NCI-H524 treated with DMSO at 0.1 percent for 48 hours (cell line): ENCODE measurements around the gene PARK7.
"Not testable (repeated sequence)": the region's sequence is repeated elsewhere in the genome, so short reads cannot be mapped to it uniquely, and the experiment has no call there.

Source experiments
- DNase-seq: peaks from one replicate; lab custom pipeline; 2025; lab: John Stamatoyannopoulos, UW

PARK7 gene

DNA sequence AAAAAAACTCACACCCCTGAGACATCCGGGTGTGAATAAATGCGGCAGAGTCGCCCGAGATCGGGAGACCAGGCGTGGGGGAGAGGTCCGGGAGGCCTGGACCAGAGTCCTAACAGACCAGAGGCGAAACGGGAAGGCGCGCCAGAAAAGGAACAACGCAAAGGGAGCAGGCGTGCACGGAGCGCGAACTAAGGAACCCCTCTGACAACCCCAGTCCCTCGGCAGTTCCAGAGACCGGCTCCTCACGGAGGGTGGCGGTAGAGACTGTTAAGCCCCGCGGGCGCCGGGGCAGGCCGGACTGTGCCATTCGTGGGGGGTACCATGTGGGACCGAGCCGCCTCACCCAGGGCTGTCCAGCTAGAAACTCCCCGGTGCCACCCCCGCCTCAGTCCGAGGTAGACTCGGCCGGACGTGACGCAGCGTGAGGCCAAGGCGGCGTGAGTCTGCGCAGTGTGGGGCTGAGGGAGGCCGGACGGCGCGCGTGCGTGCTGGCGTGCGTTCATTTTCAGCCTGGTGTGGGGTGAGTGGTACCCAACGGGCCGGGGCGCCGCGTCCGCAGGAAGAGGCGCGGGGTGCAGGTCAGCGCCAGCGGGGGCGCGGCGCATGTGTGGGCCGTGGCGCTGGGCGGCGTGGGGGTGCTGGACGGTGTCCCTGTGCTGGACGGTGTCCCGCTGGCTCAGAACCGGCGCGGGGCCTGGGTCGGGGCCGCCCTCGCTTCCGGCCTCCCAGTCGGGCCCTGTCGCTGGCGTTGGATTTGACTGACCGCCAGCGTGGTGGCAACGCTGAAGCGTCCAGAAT, at the start of gene PARK7:
PARK7 (plus strand) TSS at position 496 of the 798 bp plus-strand sequence. CDS start 1,075 bp downstream, outside the sequence.
- DNase-seq, result peak; percentile 89

GRCh38 chr1:7912145-7912544, 49.4 kb upstream of the PARK7 start:
- no peak for DNase-seq

DNA sequence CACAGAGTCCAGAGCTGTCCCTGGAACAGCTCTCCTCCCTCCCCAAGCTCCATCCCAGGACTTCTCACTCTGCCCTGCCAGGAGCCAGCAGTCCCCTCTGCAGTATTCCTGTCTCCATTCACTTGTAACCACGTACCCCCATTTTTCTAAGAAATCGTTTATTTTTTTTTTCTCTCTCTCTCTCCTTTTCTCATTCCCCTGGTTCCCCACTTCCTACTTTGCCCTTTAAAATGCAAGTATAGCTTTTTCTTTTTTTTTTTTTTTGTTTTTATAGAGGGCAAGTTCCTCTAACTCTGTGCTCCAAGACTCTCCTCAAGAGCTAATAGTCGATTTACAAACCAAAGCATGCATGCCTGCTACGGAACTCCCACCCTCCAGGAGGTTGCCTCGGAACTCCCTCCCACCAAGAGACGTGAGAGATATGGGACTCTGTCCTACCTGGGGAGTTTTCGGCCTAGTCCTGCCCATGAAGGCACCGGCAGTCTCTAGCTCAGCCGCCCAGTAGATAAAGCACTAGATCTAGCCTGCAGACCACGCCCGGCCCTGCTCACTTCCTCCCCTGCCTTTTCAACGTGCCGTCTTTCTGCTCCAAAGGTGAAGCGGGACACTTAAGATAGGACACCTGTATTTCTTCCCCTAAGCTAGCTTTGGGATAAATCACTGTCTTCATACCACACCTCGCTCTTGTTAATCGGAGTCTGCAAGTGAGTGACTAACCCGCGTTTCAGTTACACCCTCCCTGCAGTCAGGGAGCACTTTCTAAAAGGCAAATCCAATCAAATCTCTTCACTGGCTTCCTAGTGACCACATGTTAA, 48.6 kb upstream of the PARK7 start:
- no peak for DNase-seq

DNA sequence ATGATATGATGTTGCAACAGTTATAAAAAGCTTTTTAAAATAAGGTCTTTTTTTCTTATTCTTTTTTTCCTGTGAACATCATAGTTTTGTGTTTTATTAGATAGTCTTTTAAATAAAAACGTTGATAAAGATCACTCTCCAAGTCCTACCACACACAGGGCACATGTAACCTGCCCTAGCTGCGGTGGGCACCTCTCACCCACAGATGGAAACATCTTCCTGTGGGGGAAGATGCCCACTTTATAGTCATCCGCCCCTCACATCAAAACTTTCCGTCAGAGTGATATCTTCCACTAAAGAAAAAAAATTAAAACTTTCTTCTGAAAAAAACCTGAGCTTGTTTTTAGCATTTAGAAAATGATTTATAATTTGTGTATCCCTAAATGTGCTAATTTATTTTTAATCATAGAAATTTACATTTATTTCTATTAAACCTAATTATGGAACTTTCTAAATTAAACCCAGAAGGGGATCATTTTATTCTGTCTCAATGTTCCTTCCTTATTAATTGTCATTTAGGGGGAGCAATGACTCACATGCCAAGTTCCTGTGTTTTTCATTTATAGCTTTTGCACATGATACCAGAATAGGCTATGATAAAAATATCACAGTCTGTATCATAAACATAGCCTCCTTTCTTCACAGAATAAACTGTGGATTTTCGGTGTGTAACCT, 45.5 kb upstream of the PARK7 start:
- no peak for DNase-seq

DNA sequence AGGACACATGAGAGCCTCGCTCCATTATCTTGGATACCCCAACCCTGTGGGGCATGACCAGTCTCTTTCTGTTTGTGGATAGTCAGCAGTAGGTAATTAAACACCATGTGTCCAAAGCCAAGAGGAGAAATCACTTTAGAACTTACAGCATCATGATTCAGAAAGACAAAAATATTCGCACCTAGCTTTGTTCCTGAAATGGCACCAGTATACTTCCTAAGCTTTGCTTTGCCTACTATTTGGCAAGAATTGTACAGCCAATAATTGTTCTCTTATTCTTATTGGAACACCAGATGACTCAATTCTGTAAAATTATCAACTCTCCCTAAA, 45.0 kb upstream of the PARK7 start:
- no peak for DNase-seq

DNA sequence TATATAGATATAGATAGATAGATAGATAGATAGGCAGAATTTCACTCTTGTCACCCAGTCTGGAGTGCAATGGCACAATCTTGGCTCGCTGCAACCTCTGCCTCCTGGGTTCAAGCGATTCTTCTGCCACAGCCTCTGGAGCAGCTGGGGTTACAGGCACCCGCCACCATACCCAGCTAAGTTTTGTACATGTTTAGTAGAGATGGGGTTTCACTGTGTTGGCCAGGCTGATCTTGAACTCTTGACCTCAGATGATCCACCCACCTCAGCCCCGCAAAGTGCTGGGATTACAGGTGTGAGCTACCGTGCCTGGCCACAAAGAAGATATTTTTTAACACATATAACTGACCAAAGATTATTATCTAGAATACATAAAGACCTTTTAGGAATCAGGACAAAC, 43.5 kb upstream of the PARK7 start:
- DNase-seq, result not testable (repeated sequence)

DNA sequence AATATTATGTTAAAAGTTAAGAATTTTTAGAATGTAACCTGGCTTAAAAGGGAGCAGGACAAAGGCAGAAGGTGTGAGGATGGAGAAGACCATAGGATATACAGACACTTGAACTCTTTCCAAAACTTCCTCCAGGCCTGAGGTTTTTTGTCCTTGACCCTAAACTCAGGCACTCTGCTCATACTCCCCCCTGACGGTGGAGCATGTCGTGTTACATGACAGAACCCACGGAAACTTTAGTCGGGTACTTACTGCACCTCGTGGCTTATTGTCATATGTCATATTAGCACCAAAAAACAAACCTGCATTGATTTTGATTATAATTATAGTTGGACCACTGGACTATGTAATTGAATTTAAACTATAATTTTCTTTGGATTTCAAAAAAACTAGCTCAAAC, 41.6 kb upstream of the PARK7 start:
- no peak for DNase-seq

- no peak for DNase-seq
Measured at GRCh38 chr1:7921796-7922195, 39.7 kb upstream of the PARK7 start.

GRCh38 chr1:7922301-7922700, 39.2 kb upstream of the PARK7 start:
- no peak for DNase-seq

- DNase-seq, result not testable (repeated sequence)
Measured at GRCh38 chr1:7927061-7927460, 34.5 kb upstream of the PARK7 start.

GRCh38 chr1:7928247-7928646, 33.3 kb upstream of the PARK7 start:
- DNase-seq, result no peak

DNA sequence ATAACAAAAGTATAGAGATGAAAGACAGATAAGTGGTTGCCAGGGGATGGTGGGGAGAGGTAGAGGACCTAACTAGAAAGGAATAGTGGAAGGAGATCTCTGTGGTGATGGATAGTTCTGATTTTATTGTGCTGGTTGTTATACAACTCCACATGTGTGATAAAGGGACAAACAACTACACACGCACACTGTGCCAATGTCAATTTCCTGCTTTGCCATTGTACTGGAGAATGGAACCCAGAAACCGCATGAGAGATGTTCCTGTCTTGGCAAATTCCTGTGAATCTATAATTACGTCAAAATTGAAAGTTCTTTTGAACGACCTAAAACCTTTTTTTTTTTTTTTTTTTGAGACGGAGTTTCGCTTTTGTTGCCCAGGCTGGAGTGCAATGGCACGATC, 31.9 kb upstream of the PARK7 start:
- no peak for DNase-seq

DNA sequence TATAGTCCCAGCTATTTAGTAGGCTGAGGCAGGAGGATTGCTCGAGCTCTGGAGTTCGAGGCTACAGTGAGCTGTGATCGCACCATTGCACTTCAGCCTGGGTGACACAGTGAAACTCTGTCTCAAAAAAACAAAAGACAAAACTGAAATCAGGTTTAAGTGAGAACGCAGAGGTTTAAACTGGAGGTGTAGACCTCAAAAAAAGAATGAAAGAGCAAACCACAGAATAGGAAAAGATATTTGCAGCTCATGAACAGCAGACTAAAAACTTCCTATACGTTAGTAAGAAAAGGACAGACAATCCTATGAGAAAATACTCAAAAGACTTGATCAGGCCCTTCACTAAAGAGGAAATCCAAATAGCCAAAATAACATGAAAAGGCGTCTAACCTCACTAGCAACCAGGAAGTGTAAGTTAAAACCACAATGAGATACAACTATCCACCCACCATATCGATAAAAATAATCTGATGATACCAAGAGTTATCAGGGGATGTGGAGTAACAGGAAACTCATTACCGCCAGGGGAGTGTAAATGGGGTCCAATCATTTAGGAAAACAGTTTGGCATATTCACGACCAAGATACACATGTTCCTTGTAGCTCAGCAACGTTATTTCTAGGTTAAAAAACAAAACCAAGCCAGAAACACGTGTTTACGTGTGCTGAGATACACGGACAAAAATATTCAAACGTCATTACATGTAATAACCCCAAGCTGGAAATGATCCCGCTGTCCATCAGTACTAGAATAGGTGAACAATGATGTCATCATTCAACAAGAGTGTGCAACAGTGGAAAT, 30.7 kb upstream of the PARK7 start:
- no peak for DNase-seq

DNA sequence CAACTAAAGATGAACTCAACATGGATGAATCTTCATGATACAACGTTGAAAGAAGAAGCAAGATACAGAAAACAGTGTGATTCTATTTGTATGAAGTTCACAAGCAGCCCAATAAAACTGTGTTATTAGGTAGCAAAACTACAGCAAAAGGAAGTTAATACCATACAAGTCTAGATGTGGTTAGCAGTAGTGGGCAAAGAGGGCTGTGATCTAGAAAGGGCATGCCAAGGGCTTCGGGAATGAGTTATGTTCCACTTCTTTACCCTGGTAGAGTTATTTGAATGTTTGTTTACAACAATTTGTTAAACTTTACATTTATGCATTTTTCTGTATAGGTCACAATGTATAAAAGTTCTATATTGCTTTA, 30.1 kb upstream of the PARK7 start:
- no peak for DNase-seq

DNA sequence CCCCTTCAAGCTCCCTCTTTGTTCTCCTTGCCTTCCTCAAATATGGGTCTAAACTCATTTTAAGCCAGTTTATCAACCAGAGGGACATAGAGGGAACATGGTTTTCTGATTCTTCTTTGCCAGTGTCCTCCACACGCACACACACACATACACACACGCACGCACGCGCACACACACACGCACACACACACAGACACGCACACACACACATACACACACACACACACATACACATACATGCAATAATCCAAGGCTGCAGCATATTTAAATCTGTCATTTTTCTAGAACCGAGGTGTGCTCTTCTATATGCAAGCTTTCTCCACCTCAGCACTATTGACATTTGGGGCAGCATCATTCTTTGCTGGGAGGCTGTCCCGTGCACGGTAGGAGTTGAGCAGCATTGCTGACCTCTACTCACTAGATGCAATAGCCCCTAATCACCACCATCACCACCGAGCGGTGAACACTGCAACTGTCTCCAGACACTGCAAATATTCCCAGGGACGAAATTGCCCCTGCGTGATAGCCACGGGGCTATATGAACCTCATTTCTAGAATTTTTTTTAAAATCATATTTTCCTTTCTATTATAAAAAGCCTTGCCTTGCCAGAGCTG, 28.9 kb upstream of the PARK7 start:
- DNase-seq, result no peak

- DNase-seq, result no peak
Measured at GRCh38 chr1:7938070-7938469, 23.4 kb upstream of the PARK7 start.

- no peak for DNase-seq
Measured at GRCh38 chr1:7940034-7940433, 21.5 kb upstream of the PARK7 start.

DNA sequence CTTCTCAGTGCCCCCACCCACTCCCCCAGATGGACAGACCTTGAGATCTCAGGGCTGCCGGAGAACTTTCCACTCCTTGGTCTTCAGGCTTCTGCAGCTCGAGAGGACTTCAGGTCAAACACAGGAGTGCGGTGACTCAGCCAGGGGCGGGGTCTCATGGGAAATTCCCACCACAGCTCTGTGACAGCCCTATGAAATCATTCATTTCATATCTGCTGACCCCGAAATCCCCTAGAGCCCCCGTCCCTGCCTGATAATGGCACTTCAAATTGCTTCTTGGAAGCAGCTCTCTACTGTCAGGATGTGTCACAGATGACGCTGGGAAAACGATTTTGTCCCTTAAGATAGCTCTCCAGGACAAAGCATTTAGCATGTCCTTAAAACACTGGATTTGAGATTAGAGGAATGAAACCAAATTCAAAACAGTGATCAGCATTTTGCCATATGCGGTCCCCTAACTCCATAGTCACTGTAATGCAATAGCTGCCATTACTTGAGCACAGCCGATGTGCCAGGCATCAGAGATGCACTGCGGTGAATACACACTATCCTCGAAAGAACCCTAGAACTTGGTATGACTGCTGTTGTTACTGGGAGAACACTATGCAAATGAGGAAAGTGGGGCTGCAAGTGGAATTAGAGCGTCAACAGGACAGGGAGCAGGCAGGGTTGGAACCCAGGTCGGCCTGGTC, 20.6 kb upstream of the PARK7 start, which contains the start of gene TNFRSF9:
TNFRSF9 (minus strand) TSS at position 95 of the 692 bp plus-strand sequence. CDS start 845 bp downstream, outside the sequence.
- DNase-seq, result no peak

DNA sequence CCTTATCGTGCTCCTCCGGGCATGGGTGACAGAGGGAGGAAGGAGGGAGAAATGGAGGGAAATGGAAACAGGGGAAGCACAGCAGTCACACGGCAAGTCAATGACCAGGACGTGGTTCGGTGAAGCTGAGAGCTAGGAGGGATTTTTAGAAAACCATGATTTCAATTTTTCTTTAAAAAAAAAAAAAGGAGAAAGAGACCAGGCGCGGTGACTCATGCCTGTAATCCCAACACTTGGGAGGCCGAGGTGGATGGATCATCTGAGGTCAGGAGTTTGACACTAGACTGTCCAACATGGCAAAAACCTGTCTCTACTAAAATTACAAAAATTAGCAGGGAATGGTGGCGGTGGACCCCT, 20.1 kb upstream of the PARK7 start:
- no peak for DNase-seq

- peak; percentile 11 for DNase-seq
Measured at GRCh38 chr1:7942214-7942921, 19.1 kb upstream of the PARK7 start.
